GM23338 (cell line): ENCODE measurements around the gene PKNOX2. TPM values are rescaled to one million over a fixed set of nuclear protein-coding genes. Genes with fewer than 3 reads are reported as not detected.

Source experiments
- ATAC-seq: fragments of 200-7000 bp; cut with Tn5 transposase; 3 replicates; pipeline ENCODE4 v1.9.1; 2020
- DNase-seq: peaks from one replicate; pipeline ENCODE4 v3.0.0-alpha.2; 2015; ENCODE audit warnings: low spot score
- H2AFZ ChIP-seq: fragments of 200-600 bp; sonication (generic); 2 replicates; pipeline ENCODE4 v1.8.0; 2016; ENCODE audit warnings: antibody characterized with exemption, mild to moderate bottlenecking, moderate library complexity
- H3F3A ChIP-seq: fragments of 200-600 bp; sonication (generic); replicated peaks from 2 replicates; pipeline ENCODE4 v1.8.0; 2017; ENCODE audit warnings: antibody characterized with exemption, mixed run types, low read depth
- H3K27ac ChIP-seq: fragments of 200-600 bp; sonication (generic); 2 replicates; pipeline ENCODE4 v1.6.1; 2016; ENCODE audit warnings: low read depth
- H3K27me3 ChIP-seq: fragments of 200-600 bp; sonication (generic); 2 replicates; pipeline ENCODE4 v1.8.0; 2016; ENCODE audit warnings: mild to moderate bottlenecking, mixed run types, moderate library complexity; ENCODE audit not compliant: insufficient read depth
- H3K36me3 ChIP-seq: fragments of 200-600 bp; sonication (generic); 2 replicates; pipeline ENCODE4 v1.8.0; 2016; ENCODE audit warnings: mild to moderate bottlenecking; ENCODE audit not compliant: insufficient read depth
- H3K4me1 ChIP-seq: fragments of 200-600 bp; sonication (generic); 2 replicates; pipeline ENCODE4 v1.8.0; 2016; ENCODE audit warnings: mild to moderate bottlenecking, moderate library complexity; ENCODE audit not compliant: insufficient read depth
- H3K4me2 ChIP-seq: fragments of 200-600 bp; sonication (generic); 2 replicates; pipeline ENCODE4 v1.7.1; 2017; ENCODE audit warnings: mixed run types
- H3K4me3 ChIP-seq: fragments of 200-600 bp; sonication (generic); 2 replicates; pipeline ENCODE4 v1.6.1; 2016; ENCODE audit warnings: mixed run types
- H3K79me2 ChIP-seq: fragments of 200-600 bp; sonication (generic); replicated peaks from 2 replicates; pipeline ENCODE4 v1.8.0; 2017; ENCODE audit warnings: mild to moderate bottlenecking; ENCODE audit not compliant: insufficient read depth
- H3K9me2 ChIP-seq: fragments of 200-600 bp; sonication (generic); 2 replicates; pipeline ENCODE4 v1.8.0; 2017; ENCODE audit not compliant: insufficient read depth
- H4K20me1 ChIP-seq: fragments of 200-600 bp; sonication (generic); replicated peaks from 2 replicates; pipeline ENCODE4 v1.8.0; 2017; ENCODE audit warnings: mild to moderate bottlenecking; ENCODE audit not compliant: insufficient read depth
- H3K27ac Mint-ChIP-seq: 2 replicates; pipeline ENCODE4 v1.8.0; 2020; ENCODE audit warnings: inconsistent platforms, mild to moderate bottlenecking, moderate library complexity, mixed read lengths
- H3K27me3 Mint-ChIP-seq: 3 replicates; pipeline ENCODE4 v1.8.0; 2022; ENCODE audit warnings: low read depth, mild to moderate bottlenecking, moderate library complexity, mixed read lengths, inconsistent platforms; ENCODE audit not compliant: insufficient read depth, poor library complexity
- H3K36me3 Mint-ChIP-seq: 3 replicates; pipeline ENCODE4 v1.8.0; 2021; ENCODE audit warnings: low read depth, mild to moderate bottlenecking, inconsistent platforms, moderate library complexity, mixed read lengths
- H3K4me1 Mint-ChIP-seq: 3 replicates; pipeline ENCODE4 v1.8.0; 2020; ENCODE audit warnings: mild to moderate bottlenecking, inconsistent platforms, mixed read lengths
- H3K4me3 Mint-ChIP-seq: 3 replicates; pipeline ENCODE4 v1.8.0; 2021; ENCODE audit warnings: moderate library complexity, mild to moderate bottlenecking, inconsistent platforms, mixed read lengths
- H3K9me3 Mint-ChIP-seq: 3 replicates; pipeline ENCODE4 v1.8.0; 2020; ENCODE audit warnings: moderate library complexity, mild to moderate bottlenecking, inconsistent platforms, mixed read lengths
- CREB1 ChIP-seq: fragments of 250-450 bp; sonication (Bioruptor Pico); IDR thresholded peaks from 2 replicates; pipeline ENCODE4 v1.5.0; 2020; ENCODE audit warnings: low read depth, mild to moderate bottlenecking, moderate library complexity
- EZH2 ChIP-seq: fragments of 200-600 bp; sonication (generic); IDR thresholded peaks from one replicate; pipeline ENCODE4 v1.8.0; 2017; ENCODE audit warnings: antibody characterized with exemption, mild to moderate bottlenecking, low read depth; ENCODE audit not compliant: unreplicated experiment
- EZH2phosphoT487 ChIP-seq: fragments of 200-600 bp; sonication (generic); IDR thresholded peaks from one replicate; pipeline ENCODE4 v1.8.1; 2018; ENCODE audit warnings: antibody characterized with exemption; ENCODE audit not compliant: unreplicated experiment
- JUNB ChIP-seq: IDR thresholded peaks from one replicate; pipeline ENCODE4 v1.6.1; 2016; ENCODE audit warnings: antibody characterized with exemption; ENCODE audit not compliant: unreplicated experiment
- NANOG ChIP-seq: IDR thresholded peaks from 2 replicates; pipeline ENCODE4 v1.6.1; 2016; ENCODE audit warnings: antibody characterized with exemption, borderline replicate concordance
- POLR2AphosphoS5 ChIP-seq: IDR thresholded peaks from 2 replicates; pipeline ENCODE4 v1.6.1; 2016; ENCODE audit warnings: antibody characterized with exemption, low read depth
- REST ChIP-seq: IDR thresholded peaks from one replicate; pipeline ENCODE4 v1.6.1; 2018; ENCODE audit warnings: antibody characterized with exemption; ENCODE audit not compliant: unreplicated experiment
- STAT1 ChIP-seq: IDR thresholded peaks from one replicate; pipeline ENCODE4 v1.6.1; 2016; ENCODE audit warnings: antibody characterized with exemption; ENCODE audit not compliant: unreplicated experiment
- ZNF114 ChIP-seq: fragments of 250-450 bp; sonication (Bioruptor Pico); IDR thresholded peaks from 2 replicates; pipeline ENCODE4 v1.5.0; 2020; ENCODE audit warnings: mild to moderate bottlenecking, moderate library complexity
- ZNF331 ChIP-seq: fragments of 250-450 bp; sonication (Bioruptor Pico); IDR thresholded peaks from 2 replicates; pipeline ENCODE4 v1.5.0; 2020; ENCODE audit warnings: low read depth, mild to moderate bottlenecking, moderate library complexity
- ZNF462 ChIP-seq: fragments of 250-450 bp; sonication (Bioruptor Pico); IDR thresholded peaks from 2 replicates; pipeline ENCODE4 v1.5.0; 2020; ENCODE audit warnings: mild to moderate bottlenecking, moderate library complexity
- polyA plus RNA-seq: library from polyadenylated mRNA; unstranded; fragments of >200 nt; fragmentation: Nextera tagmentation; extraction: Ambion mirVana; gene quantifications from 2 replicates; pipeline ENCODE4 v1.2.1, GENCODE V29; 2016
- total RNA-seq: library from RNA; depleted of rRNA; stranded (reverse); fragments of >200 nt; shearing (Covaris generic); gene quantifications from 2 replicates; pipeline ENCODE4 v1.2.3, GENCODE V29; 2014
- TF ChIP-seq, protein P1 (sequence below), 2 experiments: fragments of 200-600 bp in 1 of 2; sonication (generic) in 1 of 2; conservative IDR thresholded peaks; 2 replicates each; pipeline versions ENCODE4 v1.5.1 to v1.6.1; 2016 to 2017; ENCODE audit warnings: antibody characterized with exemption in 2 of 2, low read depth in 2 of 2, mild to moderate bottlenecking in 2 of 2, moderate library complexity in 1 of 2
- TF ChIP-seq, protein P2 (sequence below): IDR thresholded peaks from 2 replicates; pipeline ENCODE4 v1.6.1; 2016; ENCODE audit warnings: antibody characterized with exemption

PKNOX2 gene
- total and polyA plus RNA-seq, 2 experiments from 2014 or later, result 0.42 to 0.83 TPM

- DNase-seq (no peak), ATAC-seq (no peak)
- Histone ChIP-seq H3K4me2 (no peak overlapping the region), H3F3A (no peaks in the 10 kb centered on the region), H3K27ac (no peak overlapping the region), H3K79me2 (no peaks in the 10 kb centered on the region), H2AFZ (no peak overlapping the region), H3K27me3 (no peaks in the 10 kb centered on the region), H3K4me1 (peaks cover 19% of the 10 kb centered on the region), H3K36me3 (no peaks in the 10 kb centered on the region), H3K9me2 (no peaks in the 10 kb centered on the region), H3K4me3 (no peak overlapping the region), H4K20me1 (no peaks in the 10 kb centered on the region)
- H3K4me3 Mint-ChIP-seq, result no peak overlapping the region
- no peak overlapping the region for H3K27ac Mint-ChIP-seq
- H3K9me3 Mint-ChIP-seq, result no peaks in the 10 kb centered on the region
- TF ChIP-seq STAT1 (no peak), JUNB (no peak), POLR2AphosphoS5 (no peak), NANOG (no peak), CREB1 (CRISPR knock-in tag) (no peak), EZH2 (no peak), EZH2phosphoT487 (no peak), ZNF462 (CRISPR knock-in tag) (no peak), ZNF114 (CRISPR knock-in tag) (no peak), REST (no peak), ZNF331 (no peak)
- TF ChIP-seq, protein P1, sequence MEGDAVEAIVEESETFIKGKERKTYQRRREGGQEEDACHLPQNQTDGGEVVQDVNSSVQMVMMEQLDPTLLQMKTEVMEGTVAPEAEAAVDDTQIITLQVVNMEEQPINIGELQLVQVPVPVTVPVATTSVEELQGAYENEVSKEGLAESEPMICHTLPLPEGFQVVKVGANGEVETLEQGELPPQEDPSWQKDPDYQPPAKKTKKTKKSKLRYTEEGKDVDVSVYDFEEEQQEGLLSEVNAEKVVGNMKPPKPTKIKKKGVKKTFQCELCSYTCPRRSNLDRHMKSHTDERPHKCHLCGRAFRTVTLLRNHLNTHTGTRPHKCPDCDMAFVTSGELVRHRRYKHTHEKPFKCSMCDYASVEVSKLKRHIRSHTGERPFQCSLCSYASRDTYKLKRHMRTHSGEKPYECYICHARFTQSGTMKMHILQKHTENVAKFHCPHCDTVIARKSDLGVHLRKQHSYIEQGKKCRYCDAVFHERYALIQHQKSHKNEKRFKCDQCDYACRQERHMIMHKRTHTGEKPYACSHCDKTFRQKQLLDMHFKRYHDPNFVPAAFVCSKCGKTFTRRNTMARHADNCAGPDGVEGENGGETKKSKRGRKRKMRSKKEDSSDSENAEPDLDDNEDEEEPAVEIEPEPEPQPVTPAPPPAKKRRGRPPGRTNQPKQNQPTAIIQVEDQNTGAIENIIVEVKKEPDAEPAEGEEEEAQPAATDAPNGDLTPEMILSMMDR (conservative IDR thresholded peaks at IDR 0.05; ENCODE audit: low read depth in 2 of 2), result no peak
- TF ChIP-seq, protein P2, sequence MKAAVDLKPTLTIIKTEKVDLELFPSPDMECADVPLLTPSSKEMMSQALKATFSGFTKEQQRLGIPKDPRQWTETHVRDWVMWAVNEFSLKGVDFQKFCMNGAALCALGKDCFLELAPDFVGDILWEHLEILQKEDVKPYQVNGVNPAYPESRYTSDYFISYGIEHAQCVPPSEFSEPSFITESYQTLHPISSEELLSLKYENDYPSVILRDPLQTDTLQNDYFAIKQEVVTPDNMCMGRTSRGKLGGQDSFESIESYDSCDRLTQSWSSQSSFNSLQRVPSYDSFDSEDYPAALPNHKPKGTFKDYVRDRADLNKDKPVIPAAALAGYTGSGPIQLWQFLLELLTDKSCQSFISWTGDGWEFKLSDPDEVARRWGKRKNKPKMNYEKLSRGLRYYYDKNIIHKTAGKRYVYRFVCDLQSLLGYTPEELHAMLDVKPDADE, result no peak
- H3K4me1 Mint-ChIP-seq, result peaks cover 53% of the 10 kb centered on the region
- peaks cover 4% of the 10 kb centered on the region for H3K27me3 Mint-ChIP-seq
- no peaks in the 10 kb centered on the region for H3K36me3 Mint-ChIP-seq
Measured at GRCh38 chr11:125227151-125227550, 62.6 kb downstream of the PKNOX2 start.
